HepG2 (cell line): ENCODE measurements around the gene FXYD4. TPM values are rescaled to one million over a fixed set of nuclear protein-coding genes. Genes with fewer than 3 reads are reported as not detected.

Source experiments
- ETV6 ChIP-seq: sonication (generic); formaldehyde crosslinking; conservative IDR thresholded peaks from 2 replicates; pipeline ENCODE4 v1.4.0; 2020; ENCODE audit warnings: missing genetic modification reagents
- HNF1B ChIP-seq: sonication (generic); formaldehyde crosslinking; IDR thresholded peaks from 2 replicates; pipeline ENCODE4 v1.5.1; 2020; ENCODE audit warnings: mild to moderate bottlenecking, moderate library complexity, missing genetic modification reagents
- HOMEZ ChIP-seq: IDR thresholded peaks from 2 replicates; pipeline ENCODE4 v1.6.1; 2016; ENCODE audit warnings: low read depth
- KLF6 ChIP-seq: IDR thresholded peaks from 2 replicates; pipeline ENCODE4 v1.8.0; 2016; ENCODE audit warnings: missing biosample characterization, missing genetic modification reagents
- PBX3 ChIP-seq: sonication (generic); formaldehyde crosslinking; IDR thresholded peaks from 2 replicates; pipeline ENCODE4 v1.8.1; 2023; ENCODE audit warnings: missing genetic modification reagents, inconsistent platforms, borderline replicate concordance
- PRDM10 ChIP-seq: sonication (generic); formaldehyde crosslinking; IDR thresholded peaks from 2 replicates; pipeline ENCODE4 v1.4.0; 2020; ENCODE audit warnings: low read depth, missing genetic modification reagents
- RBAK ChIP-seq: sonication (generic); formaldehyde crosslinking; IDR thresholded peaks from 2 replicates; pipeline ENCODE4 v1.5.1; 2020; ENCODE audit warnings: mild to moderate bottlenecking, missing genetic modification reagents
- REST ChIP-seq, 2 experiments: IDR thresholded peaks; 2 replicates each; pipeline ENCODE4 v1.6.1; 2011 to 2012; ENCODE audit warnings: low read length in 2 of 2, borderline replicate concordance in 1 of 2, low read depth in 1 of 2, mild to moderate bottlenecking in 1 of 2, moderate library complexity in 1 of 2
- RFXANK ChIP-seq: IDR thresholded peaks from 2 replicates; pipeline ENCODE4 v1.6.1; 2016
- SMAD1 ChIP-seq: sonication (generic); formaldehyde crosslinking; IDR thresholded peaks from 2 replicates; pipeline ENCODE4 v1.4.0; 2020; ENCODE audit warnings: missing genetic modification reagents, low read depth, mild to moderate bottlenecking, borderline replicate concordance
- TCF12 ChIP-seq, 2 experiments: fragments of 450-650 bp in 1 of 2; sonication (generic) in 1 of 2; formaldehyde crosslinking in 1 of 2; IDR thresholded peaks; 2 replicates each; pipeline versions ENCODE4 v1.6.1 to v1.8.0; 2017 to 2022; ENCODE audit warnings: antibody characterized with exemption in 1 of 2, mild to moderate bottlenecking in 1 of 2, missing genetic modification reagents in 1 of 2, moderate library complexity in 1 of 2
- TMF1 ChIP-seq: sonication (generic); formaldehyde crosslinking; IDR thresholded peaks from 2 replicates; pipeline ENCODE4 v1.8.1; 2022; ENCODE audit warnings: low read depth, missing genetic modification reagents
- ZFP62 ChIP-seq: sonication (generic); formaldehyde crosslinking; IDR thresholded peaks from 2 replicates; pipeline ENCODE4 v1.4.0; 2020; ENCODE audit warnings: missing genetic modification reagents
- ZNF12 ChIP-seq: sonication (generic); formaldehyde crosslinking; IDR thresholded peaks from 2 replicates; pipeline ENCODE4 v1.5.0; 2020; ENCODE audit warnings: missing genetic modification reagents
- ZNF431 ChIP-seq: sonication (generic); formaldehyde crosslinking; IDR thresholded peaks from 2 replicates; pipeline ENCODE4 v1.9.0; 2022; ENCODE audit warnings: missing genetic modification reagents, low read depth, mild to moderate bottlenecking, borderline replicate concordance
- ZZZ3 ChIP-seq: sonication (generic); formaldehyde crosslinking; IDR thresholded peaks from 2 replicates; pipeline ENCODE4 v1.4.0; 2020; ENCODE audit warnings: missing genetic modification reagents, mild to moderate bottlenecking, borderline replicate concordance
- polyA plus RNA-seq, 8 experiments: library from polyadenylated mRNA; depleted of rRNA in 3 of 8; stranded (reverse) in 7 of 8; unstranded in 1 of 8; fragments of >200 nt; fragmentation: Illumina TruSeq in 4 of 8; extraction: Trizol in 4 of 8; gene quantifications; 2 replicates each; pipeline versions ENCODE4 v1.2.1 to v1.2.3, GENCODE V29; 2011 to 2016; ENCODE audit warnings: low read depth in 4 of 8, missing spikeins in 1 of 8, mixed read lengths in 1 of 8; ENCODE audit not compliant: insufficient read depth in 1 of 8
- total RNA-seq, 5 experiments: library from RNA; depleted of rRNA; stranded (reverse); fragments of >200 nt; fragmentation: Illumina TruSeq; extraction: Trizol; gene quantifications; 2 replicates each; pipeline ENCODE4 v1.2.3, GENCODE V29; 2016; ENCODE audit warnings: low read depth in 1 of 5

The FXYD4 gene
- total and polyA plus RNA-seq, 2 of the 13 experiments (the other 11 are each of a cell fraction or from before 2014, with no cell fraction given), result not detected

GRCh38 chr10:43417950-43418768, 46.7 kb downstream of the FXYD4 start (continued):
- TF ChIP-seq TMF1 (CRISPR knock-in tag), result no peak
- no peak for TF ChIP-seq KLF6 (CRISPR knock-in tag)
- TF ChIP-seq ZZZ3 (CRISPR knock-in tag), result no peak
- 0 out of 4 replicates have a peak, but pooled peaks of 1 of the 2 experiments have one; percentile 8 for TF ChIP-seq REST (IDR thresholded peaks at IDR 0.05; ENCODE audit: borderline replicate concordance in 1 of 2, low read depth in 1 of 2, low read length in 2 of 2)
- peak; percentile 87 for TF ChIP-seq PRDM10 (CRISPR knock-in tag)
- no peak for TF ChIP-seq ZFP62 (CRISPR knock-in tag)
- TF ChIP-seq RFXANK (CRISPR knock-in tag), result no peak
- peak; percentile 86 for TF ChIP-seq HNF1B (CRISPR knock-in tag)
- TF ChIP-seq ETV6 (CRISPR knock-in tag), result no peak; the same call in 1 of the 2 replicates
- no peak for TF ChIP-seq ZNF431
- TF ChIP-seq HOMEZ (CRISPR knock-in tag), result peak; percentile 56; the same call in 1 of the 2 replicates
- TF ChIP-seq RBAK (CRISPR knock-in tag), result no peak
- no peak for TF ChIP-seq TCF12 (IDR thresholded peaks at IDR 0.05)
- TF ChIP-seq TCF12 (CRISPR knock-in tag; IDR thresholded peaks at IDR 0.05), result no peak
- no peak for TF ChIP-seq PBX3
- TF ChIP-seq SMAD1 (CRISPR knock-in tag), result no peak
- peak; percentile 44; the same call in 1 of the 2 replicates for TF ChIP-seq ZNF12 (CRISPR knock-in tag)
